SK-N-MC (cell line): ENCODE measurements around the gene RIBC2.

Experiments
- DNase-seq: peaks from one replicate; pipeline ENCODE4 v3.0.0-alpha.2; 2011; ENCODE audit warnings: low read depth, low spot score
- H3K27ac ChIP-seq: fragments of 200-600 bp; sonication (generic); 2 replicates; pipeline ENCODE4 v1.5.1; 2016; ENCODE audit warnings: mixed run types
- H3K36me3 ChIP-seq: fragments of 200-600 bp; sonication (generic); 2 replicates; pipeline ENCODE4 v1.6.1; 2017; ENCODE audit warnings: antibody characterized with exemption, low read length, mixed read lengths; ENCODE audit not compliant: insufficient read depth
- H3K4me3 ChIP-seq: fragments of 200-600 bp; sonication (generic); 2 replicates; pipeline ENCODE4 v1.5.1; 2016
- H3K9ac ChIP-seq: fragments of 200-600 bp; sonication (generic); 2 replicates; pipeline ENCODE4 v1.8.0; 2017; ENCODE audit warnings: mixed run types, mixed read lengths; ENCODE audit not compliant: insufficient read length
- H3K9me3 ChIP-seq: fragments of 200-600 bp; sonication (generic); 2 replicates; pipeline ENCODE4 v1.6.1; 2017; ENCODE audit warnings: low read depth, mild to moderate bottlenecking, antibody characterized with exemption, low read length, moderate library complexity, mixed read lengths
- EZH2 ChIP-seq: fragments of 200-600 bp; sonication (generic); IDR thresholded peaks from one replicate; pipeline ENCODE4 v1.6.1; 2017; ENCODE audit warnings: antibody characterized with exemption
- FOXP2 ChIP-seq: optimal IDR thresholded peaks from 2 replicates; pipeline ENCODE3; 2011; ENCODE audit warnings: mild to moderate bottlenecking, moderate library complexity; ENCODE audit not compliant: insufficient read depth; ENCODE audit errors: extremely low read length, control extremely low read depth
- POLR2AphosphoS5 ChIP-seq: IDR thresholded peaks from 2 replicates; pipeline ENCODE4 v1.6.1; 2012; ENCODE audit warnings: mild to moderate bottlenecking, low read depth, low read length, borderline replicate concordance

The RIBC2 gene

DNA sequence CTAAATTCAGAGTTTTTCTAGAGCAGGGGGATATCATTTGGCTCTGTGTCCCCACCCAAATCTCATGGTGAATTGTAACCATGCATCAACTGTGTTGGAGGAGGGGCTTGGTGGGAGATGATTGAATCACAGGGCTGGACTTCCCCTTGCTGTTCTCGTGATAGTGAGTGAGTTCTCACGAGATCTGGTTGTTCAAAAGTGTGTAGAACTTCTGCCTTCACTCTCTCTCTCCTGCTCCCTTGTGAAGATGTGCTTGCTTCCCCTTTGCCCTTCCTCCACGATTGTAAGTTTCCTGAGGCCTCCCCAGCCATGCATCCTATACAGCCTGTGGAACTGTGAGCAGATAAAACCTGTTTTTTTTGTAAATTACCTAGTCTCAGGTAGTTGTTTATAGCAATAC, 67.2 kb downstream of the RIBC2 start:
- no peaks in the 10 kb centered on the region for H3K36me3 ChIP-seq
- no peaks in the 10 kb centered on the region for H3K9me3 ChIP-seq
- DNase-seq, result no peak
- TF ChIP-seq EZH2 (no peak), FOXP2 (no peak), POLR2AphosphoS5 (no peak)
- H3K4me3 ChIP-seq, result no peak overlapping the region
- H3K9ac ChIP-seq, result no peak overlapping the region
- H3K27ac ChIP-seq, result no peak overlapping the region

DNA sequence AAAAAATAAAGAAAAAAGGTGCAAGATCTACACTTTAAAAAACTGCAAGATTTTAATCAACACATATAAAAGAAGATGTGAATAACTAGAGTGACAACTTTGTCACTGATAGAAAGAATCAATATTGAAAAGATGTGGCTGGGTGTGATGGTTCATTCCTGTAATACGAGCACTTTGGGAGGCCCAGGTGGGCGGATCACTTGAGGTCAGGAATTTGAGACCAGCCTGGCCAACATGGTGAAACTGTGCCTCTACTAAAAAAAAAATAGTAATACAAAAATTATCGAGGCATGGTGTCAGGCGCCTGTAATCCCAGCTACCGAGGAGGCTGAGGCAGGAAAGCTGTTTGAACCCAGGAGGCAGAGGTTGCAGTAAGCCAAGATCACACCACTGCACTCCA, 68.2 kb downstream of the RIBC2 start:
- no peak overlapping the region for H3K27ac ChIP-seq
- DNase-seq, result no peak

More for the DNA sequence above, 68.2 kb downstream of the RIBC2 start:
- H3K9me3 ChIP-seq, result no peaks in the 10 kb centered on the region
- H3K36me3 ChIP-seq, result no peaks in the 10 kb centered on the region
- H3K9ac ChIP-seq, result no peak overlapping the region
- H3K4me3 ChIP-seq, result no peak overlapping the region
- TF ChIP-seq EZH2 (no peak), POLR2AphosphoS5 (no peak), FOXP2 (no peak)
